GM19025 (cell line): ENCODE measurements around the gene KCNK13.
A peak's percentile ranks its signal among the peaks of the same experiment; 100 is the strongest.
"Not testable (repeated sequence)": the region's sequence is repeated elsewhere in the genome, so short reads cannot be mapped to it uniquely, and the experiment has no call there.

ENCODE experiments used
- ATAC-seq: cut with Tn5 transposase; IDR thresholded peaks from one replicate; pipeline ENCODE4 v1.9.1; 2021; ENCODE audit warnings: mild to moderate bottlenecking, low read depth, moderate library complexity; ENCODE audit not compliant: unreplicated experiment

The KCNK13 gene

DNA sequence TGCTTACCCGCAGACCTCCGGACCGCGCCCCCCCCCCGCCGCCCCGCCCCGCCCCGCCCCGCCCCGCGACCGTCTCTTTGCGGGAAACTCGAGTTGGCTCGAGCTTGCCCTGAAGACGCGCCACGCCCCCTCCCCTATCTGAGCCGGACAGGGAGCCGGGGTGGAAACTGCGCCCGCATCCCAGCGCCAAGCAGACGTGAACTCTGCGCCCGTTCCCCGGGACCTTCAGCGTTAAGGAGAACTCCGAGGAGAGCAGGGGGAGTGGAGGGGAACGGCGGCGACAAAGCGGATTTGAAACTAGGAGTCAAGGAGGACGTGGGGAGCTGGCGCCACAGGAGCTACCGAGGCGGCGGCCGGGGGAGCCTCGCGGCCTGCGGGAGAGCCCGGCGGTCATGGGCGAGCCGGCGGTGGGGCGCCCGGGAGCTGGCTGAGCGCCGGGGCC lies at the start of gene KCNK13:
TSS of gene KCNK13 (plus strand) at position 310 of the 442 bp plus-strand sequence. CDS start 212 bp downstream, outside the sequence.
- no peak for ATAC-seq

DNA sequence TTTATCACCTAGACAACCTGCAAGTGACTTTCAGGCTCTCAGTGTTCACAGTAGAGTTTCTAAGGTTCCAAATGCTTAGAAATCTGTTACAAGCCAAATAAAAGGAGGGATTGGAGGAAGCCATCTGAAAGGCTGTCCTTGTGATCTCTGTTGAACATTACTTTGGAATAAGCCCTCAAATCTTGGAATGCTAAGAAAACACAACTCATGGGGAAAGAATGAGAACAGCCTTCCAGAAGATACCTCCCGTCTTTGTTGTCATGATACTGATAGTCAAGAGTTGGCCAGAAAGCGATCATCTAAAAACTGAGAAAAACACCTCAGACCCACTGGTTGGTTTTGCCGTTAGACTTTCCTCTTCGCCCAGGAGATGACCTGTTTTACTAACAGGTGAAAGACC lies 44.4 kb upstream of the KCNK13 start:
- ATAC-seq: no peak

DNA sequence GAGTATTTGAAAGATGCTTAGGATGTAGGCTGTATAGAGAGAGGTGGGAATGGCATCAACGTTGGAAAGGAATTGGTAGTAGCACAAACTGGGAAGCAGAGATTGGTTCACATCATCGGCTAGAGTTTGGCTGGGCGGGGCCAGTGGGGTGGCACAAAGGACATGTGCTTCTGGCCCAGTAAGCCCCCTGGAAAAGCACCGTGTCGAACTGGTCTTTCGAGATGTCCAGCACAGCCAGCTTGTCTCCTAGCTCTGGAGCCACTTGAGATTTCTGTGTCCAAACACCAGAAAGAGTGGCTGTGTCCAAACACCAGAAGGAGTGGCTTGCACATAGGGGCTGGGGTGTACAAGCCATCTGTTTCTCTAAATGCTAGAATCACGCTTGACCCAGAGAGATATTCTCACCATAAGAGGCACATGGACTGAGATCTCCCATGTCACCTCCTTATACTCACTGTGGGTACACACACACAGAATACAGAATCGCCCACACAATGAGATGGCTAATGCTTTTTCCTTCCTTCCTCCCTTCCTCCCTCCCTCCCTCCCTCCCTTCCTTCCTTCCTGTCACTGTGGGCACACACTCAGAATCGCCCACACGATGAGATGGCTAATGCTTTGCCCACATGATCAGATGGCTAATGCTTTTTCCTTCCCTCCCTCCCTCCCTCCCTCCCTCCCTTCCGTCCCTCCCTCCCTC lies 41.8 kb upstream of the KCNK13 start:
- ATAC-seq: no peak

DNA sequence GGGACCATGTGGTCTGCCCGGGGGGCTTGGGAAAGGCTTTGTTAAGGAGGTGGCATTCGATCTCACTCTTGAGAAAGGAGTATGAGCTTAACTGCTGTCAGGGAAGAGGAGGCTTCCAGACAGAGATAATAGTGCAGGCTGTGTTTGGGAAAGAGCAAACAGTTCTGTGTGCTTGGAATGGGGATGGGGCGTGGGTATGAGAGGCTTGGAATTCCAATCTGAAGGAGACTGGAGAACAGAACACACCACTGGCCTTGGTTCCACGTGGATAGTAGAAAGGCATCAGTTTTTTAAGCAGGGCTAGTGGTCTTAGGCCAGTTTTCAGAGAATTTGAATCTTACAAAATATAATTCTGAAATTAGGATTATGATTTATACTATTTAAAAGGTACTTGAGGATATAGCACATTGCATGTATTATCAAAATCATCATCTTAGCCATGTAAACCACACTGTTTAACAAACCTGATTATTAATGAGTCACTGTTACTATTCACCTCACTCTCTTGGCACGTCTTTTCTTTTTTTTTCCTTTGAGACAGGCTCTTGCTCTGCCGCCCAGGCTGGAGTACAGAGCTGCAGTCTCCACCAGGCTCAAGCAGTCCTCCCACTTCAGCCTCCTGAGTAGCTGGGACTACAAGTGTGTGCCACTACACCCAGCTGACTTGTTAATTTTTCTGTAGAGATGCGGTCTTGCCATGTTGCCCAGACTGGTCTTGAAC lies 38.5 kb upstream of the KCNK13 start:
- ATAC-seq: no peak

GRCh38 chr14:90024910-90025309 lies 36.9 kb upstream of the KCNK13 start:
- no peak for ATAC-seq

GRCh38 chr14:90026608-90027007 lies 35.2 kb upstream of the KCNK13 start:
- ATAC-seq: not testable (repeated sequence)

DNA sequence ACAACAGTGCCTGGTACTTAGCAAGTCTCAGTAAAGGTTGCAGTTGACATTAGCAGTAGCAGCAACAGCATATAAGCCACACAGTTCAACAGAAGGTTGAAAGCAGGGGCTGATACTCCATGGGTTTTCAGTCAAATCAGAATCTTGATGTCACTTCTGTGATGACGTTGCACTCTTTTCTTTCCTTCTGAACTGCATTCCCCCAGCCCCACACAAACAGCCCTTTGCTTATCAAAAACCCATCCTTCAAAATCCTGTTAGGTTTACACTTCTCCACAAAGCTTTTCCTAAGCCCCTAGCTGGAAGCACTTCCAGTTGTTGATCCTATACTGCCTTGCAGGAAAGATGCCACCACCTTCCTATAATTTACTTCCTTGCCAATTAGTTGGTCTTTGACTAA lies 34.0 kb upstream of the KCNK13 start:
- ATAC-seq: no peak

GRCh38 chr14:90034156-90034555 lies 27.6 kb upstream of the KCNK13 start:
- ATAC-seq: no peak

DNA sequence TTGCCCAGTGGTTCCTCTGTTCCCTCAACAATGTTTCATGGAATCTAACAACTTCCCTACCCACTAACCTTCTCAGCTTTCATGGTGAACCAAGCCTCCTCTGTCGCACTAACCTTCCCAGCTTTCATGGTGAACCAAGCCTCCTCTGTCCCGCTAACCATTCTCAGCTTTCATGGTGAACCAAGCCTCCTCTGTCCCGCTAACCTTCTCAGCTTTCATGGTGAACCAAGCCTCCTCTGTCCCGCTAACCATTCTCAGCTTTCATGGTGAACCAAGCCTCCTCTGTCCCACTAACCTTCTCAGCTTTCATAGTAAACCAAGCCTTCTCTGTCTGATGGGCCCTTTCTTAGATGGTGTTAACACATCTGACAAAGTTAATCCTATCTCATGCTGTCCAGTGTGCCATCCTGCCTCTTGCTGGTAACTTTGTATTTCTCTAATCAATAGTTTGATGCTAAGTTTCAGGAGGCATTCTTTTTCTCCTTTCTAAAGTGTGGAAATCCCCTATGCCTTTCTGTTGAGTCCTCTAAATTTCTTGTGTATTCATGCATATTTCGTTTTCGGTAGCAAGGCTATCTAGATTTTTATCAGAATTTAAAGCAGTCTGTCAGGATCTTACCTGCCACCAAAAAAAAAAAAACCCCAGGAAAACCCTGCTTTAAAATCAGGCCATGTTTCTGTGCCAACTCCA lies 26.8 kb upstream of the KCNK13 start:
- ATAC-seq: peak; percentile 50

DNA sequence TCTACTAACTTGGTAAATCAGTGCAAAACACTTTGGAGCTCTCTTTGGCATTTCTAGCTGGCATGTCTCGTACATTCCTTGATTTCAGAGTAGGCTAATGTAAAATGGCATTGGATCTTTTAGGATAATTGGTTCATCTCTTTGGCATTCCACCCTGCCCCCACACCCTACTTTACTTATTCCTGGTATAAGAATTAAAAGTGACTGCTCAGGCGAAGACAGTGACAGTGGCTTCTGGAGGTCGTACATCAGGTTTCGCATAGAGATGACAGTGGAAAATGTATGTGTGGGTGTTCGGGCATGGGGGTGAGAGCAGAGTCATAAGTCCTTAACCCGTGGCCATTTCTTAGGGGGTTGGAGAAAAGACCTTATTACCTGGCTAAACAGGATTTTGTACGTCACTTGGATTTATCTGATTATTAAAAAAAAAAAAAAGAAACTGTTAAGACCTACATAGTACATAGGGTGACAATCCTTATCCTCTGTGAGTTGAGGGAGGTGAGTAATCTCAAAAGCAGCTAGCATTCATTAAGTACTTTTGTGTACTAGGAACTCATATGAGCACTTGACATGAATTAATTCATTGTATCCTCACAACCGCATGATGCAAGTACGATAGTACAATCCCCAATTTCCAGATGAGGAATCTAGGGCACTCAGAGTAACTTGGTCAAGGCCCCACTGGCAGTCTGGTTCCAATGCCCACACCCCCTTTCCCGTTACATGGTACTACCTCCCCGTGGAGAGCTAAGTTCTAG lies 22.4 kb upstream of the KCNK13 start:
- ATAC-seq: no peak

- no peak for ATAC-seq
Observed at GRCh38 chr14:90040411-90040810, 21.4 kb upstream of the KCNK13 start.

- no peak for ATAC-seq
Observed at GRCh38 chr14:90042496-90043252, 19.1 kb upstream of the KCNK13 start.

- no peak for ATAC-seq
Observed at GRCh38 chr14:90045616-90046015, 16.2 kb upstream of the KCNK13 start.

GRCh38 chr14:90049390-90049789 lies 12.4 kb upstream of the KCNK13 start:
- no peak for ATAC-seq

GRCh38 chr14:90050271-90050670 lies 11.5 kb upstream of the KCNK13 start:
- ATAC-seq: no peak

DNA sequence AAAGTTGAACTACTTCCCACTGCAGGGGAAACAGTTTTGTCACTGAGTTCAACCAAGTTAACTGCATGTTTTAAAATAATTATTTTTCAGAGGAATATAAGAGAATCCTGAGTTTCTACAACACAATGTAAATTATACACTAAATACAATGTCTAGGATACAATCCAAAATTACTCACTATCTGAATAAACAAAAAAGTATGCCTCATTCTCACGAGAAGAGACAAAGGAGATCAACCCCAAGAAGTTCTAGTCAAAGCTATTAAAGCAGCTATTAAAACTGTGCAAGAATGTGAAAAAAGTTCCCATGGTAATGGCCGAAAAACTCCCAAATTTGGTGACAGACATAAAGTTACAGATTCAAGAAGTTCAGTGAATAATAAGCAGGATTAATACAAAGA lies 8.8 kb upstream of the KCNK13 start:
- no peak for ATAC-seq

GRCh38 chr14:90054803-90055202 lies 7.0 kb upstream of the KCNK13 start:
- no peak for ATAC-seq

DNA sequence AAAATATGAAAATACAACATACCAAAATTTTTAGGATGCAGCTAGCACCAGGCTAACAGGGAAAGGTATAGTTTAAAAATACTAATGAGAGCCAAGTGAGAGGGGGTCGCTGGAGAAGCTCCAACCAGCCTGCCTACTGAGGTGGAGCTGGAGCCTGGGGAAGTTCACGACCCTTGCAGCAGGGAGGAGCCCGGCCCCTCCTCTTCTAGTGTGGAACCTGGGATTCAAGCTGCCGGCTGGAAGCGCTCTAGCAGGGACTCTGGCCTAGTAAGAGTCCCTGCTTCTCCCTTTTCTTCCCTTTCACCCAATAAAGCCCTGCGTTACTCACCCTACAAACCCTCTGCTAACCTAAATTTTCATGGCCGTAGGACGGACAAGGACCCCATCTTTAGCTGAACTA lies 5.0 kb upstream of the KCNK13 start:
- ATAC-seq: no peak

- no peak for ATAC-seq
Observed at GRCh38 chr14:90058876-90059458, 2.8 kb upstream of the KCNK13 start.
